PC-9 (cell line): ENCODE results near the gene CADPS2. TPM values are rescaled to one million over a fixed set of nuclear protein-coding genes. Genes with fewer than 3 reads are reported as not detected.

Experiments
- BruUV-seq: library from RNA; stranded (reverse); fragments of 400-500 nt; replicated peaks from 2 replicates; lab custom pipeline; 2021; lab: Mats Ljungman, UMichigan
- CTCF ChIA-PET: fragments of 300-600 bp; sonication (Branson Sonifier 250); formaldehyde crosslinking; loops from one replicate; lab custom pipeline; 2022; ENCODE audit warnings: antibody characterized with exemption; lab: Charles Lee
- POLR2A ChIA-PET: fragments of 300-600 bp; sonication (Branson Sonifier 250); formaldehyde crosslinking; loops from one replicate; lab custom pipeline; 2022; ENCODE audit warnings: antibody characterized with exemption; ENCODE audit not compliant: unreplicated experiment; lab: Charles Lee
- DNase-seq, 2 experiments: peaks; one replicate each; pipeline versions ENCODE4 v3.0.0 to v3.0.0-alpha.2; 2015 to 2022; ENCODE audit warnings: mixed read lengths in 1 of 2
- H2AFZ ChIP-seq: fragments of 200-600 bp; sonication (generic); 2 replicates; pipeline ENCODE4 v1.8.1; 2017; ENCODE audit warnings: antibody characterized with exemption
- H3F3A ChIP-seq: fragments of 200-600 bp; sonication (generic); 2 replicates; pipeline ENCODE4 v1.8.1; 2017; ENCODE audit warnings: antibody characterized with exemption, mild to moderate bottlenecking, low read depth; ENCODE audit not compliant: insufficient read depth
- H3K27ac ChIP-seq: fragments of 200-600 bp; sonication (generic); 2 replicates; pipeline ENCODE4 v1.6.1; 2016; ENCODE audit warnings: mixed run types
- H3K27me3 ChIP-seq: fragments of 200-600 bp; sonication (generic); 2 replicates; pipeline ENCODE4 v1.6.1; 2016; ENCODE audit warnings: low read depth, mixed run types; ENCODE audit not compliant: insufficient read depth
- H3K36me3 ChIP-seq: fragments of 200-600 bp; sonication (generic); 2 replicates; pipeline ENCODE4 v1.6.1; 2016; ENCODE audit warnings: low read depth, mixed run types
- H3K4me1 ChIP-seq: fragments of 200-600 bp; sonication (generic); replicated peaks from 2 replicates; pipeline ENCODE4 v1.6.1; 2016; ENCODE audit warnings: mixed run types; ENCODE audit not compliant: insufficient read depth
- H3K4me2 ChIP-seq: fragments of 200-600 bp; sonication (generic); 2 replicates; pipeline ENCODE4 v1.6.1; 2017; ENCODE audit warnings: mixed run types
- H3K4me3 ChIP-seq: fragments of 200-600 bp; sonication (generic); 2 replicates; pipeline ENCODE4 v1.6.1; 2016; ENCODE audit warnings: mixed run types
- H3K79me2 ChIP-seq: fragments of 200-600 bp; sonication (generic); 2 replicates; pipeline ENCODE4 v1.6.1; 2017; ENCODE audit warnings: low read depth, mixed run types
- H3K9me2 ChIP-seq: fragments of 200-600 bp; sonication (generic); 2 replicates; pipeline ENCODE4 v1.8.1; 2017; ENCODE audit warnings: mild to moderate bottlenecking; ENCODE audit not compliant: insufficient read depth
- H3K9me3 ChIP-seq: fragments of 200-600 bp; sonication (generic); 2 replicates; pipeline ENCODE4 v1.8.1; 2016; ENCODE audit warnings: low read depth; ENCODE audit not compliant: insufficient read depth
- H4K20me1 ChIP-seq: fragments of 200-600 bp; sonication (generic); 2 replicates; pipeline ENCODE4 v1.8.1; 2017; ENCODE audit not compliant: insufficient read depth
- EZH2 ChIP-seq: fragments of 200-600 bp; sonication (generic); IDR thresholded peaks from 2 replicates; pipeline ENCODE4 v1.8.0; 2017; ENCODE audit warnings: antibody characterized with exemption, low read depth
- intact Hi-C: fragments of 100-400 bp; cut with micrococcal nuclease; formaldehyde crosslinking; loops from one replicate; pipeline ENCODE4 v1.10.0; 2022; ENCODE audit not compliant: unreplicated experiment
- total RNA-seq: library from RNA; stranded (reverse); gene quantifications from 2 replicates; pipeline ENCODE4 v1.2.3, GENCODE V29; 2021
- TF ChIP-seq, protein P1 (sequence below): fragments of 200-600 bp; sonication (generic); conservative IDR thresholded peaks from 2 replicates; pipeline ENCODE4 v1.6.1; 2017; ENCODE audit warnings: mixed run types, antibody characterized with exemption, mild to moderate bottlenecking, moderate library complexity

Gene CADPS2
- total RNA-seq, 1 experiment from 2014 or later = 11.9 TPM

DNA sequence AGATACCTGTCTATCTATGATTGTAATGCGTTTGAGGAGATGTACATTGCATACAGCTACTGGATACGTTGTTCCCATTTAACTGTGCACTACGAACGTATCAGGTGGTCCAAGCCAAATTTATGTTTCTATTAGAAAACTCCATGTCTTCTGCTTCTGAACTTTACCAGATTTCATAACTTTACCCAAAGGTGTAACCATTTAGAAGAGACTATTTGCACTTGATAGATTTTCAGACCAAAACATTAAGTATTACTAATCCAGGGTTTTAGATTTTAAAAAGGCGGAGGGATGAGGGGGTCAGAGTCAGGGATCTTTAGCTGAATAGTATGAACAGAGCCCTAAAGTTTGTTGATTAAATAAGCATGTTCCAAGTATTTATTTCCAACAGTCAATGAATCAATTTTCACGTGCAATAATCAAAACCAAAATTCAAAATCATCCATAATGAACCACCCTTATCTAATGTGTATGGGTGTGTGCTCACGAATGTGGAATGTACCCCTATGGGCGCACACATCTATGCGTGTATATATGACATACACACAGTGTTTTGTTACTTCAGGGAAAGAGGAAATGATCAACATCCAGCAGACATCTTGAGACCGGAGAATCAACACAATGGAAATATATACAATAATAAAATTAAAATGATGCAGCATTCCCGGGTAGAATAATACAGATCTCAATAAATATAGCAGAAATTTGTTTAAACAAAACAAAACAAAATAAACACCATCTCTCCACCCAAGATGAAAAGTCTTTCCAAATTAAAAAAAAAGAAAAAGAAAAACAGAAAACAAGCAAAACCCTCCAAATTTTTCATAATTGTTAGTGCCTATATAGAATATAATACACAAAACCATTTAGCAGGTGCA, 585.1 kb downstream of the CADPS2 start:
- Histone ChIP-seq H2AFZ (no peak overlapping the region), H3K4me3 (no peak overlapping the region), H3K36me3 (no peaks in the 10 kb centered on the region), H3F3A (no peaks in the 10 kb centered on the region), H4K20me1 (no peaks in the 10 kb centered on the region), H3K4me1 (no peaks in the 10 kb centered on the region), H3K4me2 (no peak overlapping the region), H3K27me3 (0 out of 2 replicates have a peak, but pooled peaks cover 2% of the 10 kb centered on the region), H3K27ac (no peak overlapping the region), H3K9me3 (no peaks in the 10 kb centered on the region; the same call in 1 of the 2 replicates), H3K9me2 (no peaks in the 10 kb centered on the region), H3K79me2 (no peaks in the 10 kb centered on the region)
- no peak for TF ChIP-seq EZH2
- TF ChIP-seq, protein P1, sequence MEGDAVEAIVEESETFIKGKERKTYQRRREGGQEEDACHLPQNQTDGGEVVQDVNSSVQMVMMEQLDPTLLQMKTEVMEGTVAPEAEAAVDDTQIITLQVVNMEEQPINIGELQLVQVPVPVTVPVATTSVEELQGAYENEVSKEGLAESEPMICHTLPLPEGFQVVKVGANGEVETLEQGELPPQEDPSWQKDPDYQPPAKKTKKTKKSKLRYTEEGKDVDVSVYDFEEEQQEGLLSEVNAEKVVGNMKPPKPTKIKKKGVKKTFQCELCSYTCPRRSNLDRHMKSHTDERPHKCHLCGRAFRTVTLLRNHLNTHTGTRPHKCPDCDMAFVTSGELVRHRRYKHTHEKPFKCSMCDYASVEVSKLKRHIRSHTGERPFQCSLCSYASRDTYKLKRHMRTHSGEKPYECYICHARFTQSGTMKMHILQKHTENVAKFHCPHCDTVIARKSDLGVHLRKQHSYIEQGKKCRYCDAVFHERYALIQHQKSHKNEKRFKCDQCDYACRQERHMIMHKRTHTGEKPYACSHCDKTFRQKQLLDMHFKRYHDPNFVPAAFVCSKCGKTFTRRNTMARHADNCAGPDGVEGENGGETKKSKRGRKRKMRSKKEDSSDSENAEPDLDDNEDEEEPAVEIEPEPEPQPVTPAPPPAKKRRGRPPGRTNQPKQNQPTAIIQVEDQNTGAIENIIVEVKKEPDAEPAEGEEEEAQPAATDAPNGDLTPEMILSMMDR = no peak
- DNase-seq = no peak
- BruUV-seq = no TSS peak
- ChIA-PET CTCF (no interaction called here), POLR2A (no interaction called here)
- intact Hi-C loops = loop anchor here (10.0 kb wide), 1 partner anchor 224 kb away; no protein-coding TSS in a partner anchor

DNA sequence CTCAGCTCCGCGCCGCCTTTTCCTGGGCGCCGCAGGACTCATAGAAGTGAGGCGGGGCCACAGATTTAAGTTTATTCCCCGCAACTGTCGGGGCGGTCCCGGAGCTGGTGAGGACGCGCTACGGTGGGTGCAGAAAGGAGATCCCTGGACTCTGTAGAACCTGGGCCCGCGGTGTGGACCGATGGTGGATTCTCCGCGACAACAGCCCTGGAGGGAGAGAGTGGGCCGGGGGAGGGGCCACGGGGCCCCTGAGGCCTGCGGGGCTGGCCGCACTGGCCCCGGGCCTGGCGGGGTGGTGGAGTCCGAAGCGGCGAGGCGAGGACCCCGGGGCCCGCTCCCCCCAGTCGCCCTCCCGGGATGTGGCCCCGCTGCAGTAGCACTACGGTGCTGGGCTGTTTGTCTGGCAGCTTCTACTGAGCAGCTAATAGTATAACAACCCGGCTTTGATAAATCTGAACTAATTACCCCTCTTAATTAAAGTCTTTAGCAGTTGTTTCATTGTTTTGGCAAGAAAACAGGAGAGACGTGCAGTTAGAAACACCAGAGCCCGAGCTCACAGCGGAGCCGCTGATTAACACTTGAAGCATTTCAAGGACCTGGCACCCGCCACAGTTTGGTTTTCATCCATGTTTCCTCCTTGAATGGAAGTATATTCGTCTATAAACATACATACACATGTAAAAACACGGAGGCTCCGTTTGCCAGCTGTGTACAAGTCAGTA, 585.9 kb downstream of the CADPS2 start:
- ChIA-PET POLR2A (no interaction called here), CTCF (interaction anchor here (0.5 kb wide), 1 partner anchor 347 kb away, joined by 4 read pairs; no protein-coding TSS in a partner anchor)
- Histone ChIP-seq H3K9me2 (no peaks in the 10 kb centered on the region), H3K27ac (no peak overlapping the region), H2AFZ (no peak overlapping the region), H3K27me3 (no peaks in the 10 kb centered on the region), H3K4me2 (no peak overlapping the region), H3F3A (no peaks in the 10 kb centered on the region), H3K36me3 (no peaks in the 10 kb centered on the region), H4K20me1 (no peaks in the 10 kb centered on the region), H3K79me2 (no peaks in the 10 kb centered on the region), H3K4me1 (no peaks in the 10 kb centered on the region), H3K4me3 (no peak overlapping the region), H3K9me3 (no peaks in the 10 kb centered on the region; the same call in 1 of the 2 replicates)
- no peak for DNase-seq
- no TSS peak for BruUV-seq
- TF ChIP-seq, protein P1 = no peak
- no peak for TF ChIP-seq EZH2
- intact Hi-C loops = loop anchor here (10.0 kb wide), 1 partner anchor 224 kb away; no protein-coding TSS in a partner anchor

DNA sequence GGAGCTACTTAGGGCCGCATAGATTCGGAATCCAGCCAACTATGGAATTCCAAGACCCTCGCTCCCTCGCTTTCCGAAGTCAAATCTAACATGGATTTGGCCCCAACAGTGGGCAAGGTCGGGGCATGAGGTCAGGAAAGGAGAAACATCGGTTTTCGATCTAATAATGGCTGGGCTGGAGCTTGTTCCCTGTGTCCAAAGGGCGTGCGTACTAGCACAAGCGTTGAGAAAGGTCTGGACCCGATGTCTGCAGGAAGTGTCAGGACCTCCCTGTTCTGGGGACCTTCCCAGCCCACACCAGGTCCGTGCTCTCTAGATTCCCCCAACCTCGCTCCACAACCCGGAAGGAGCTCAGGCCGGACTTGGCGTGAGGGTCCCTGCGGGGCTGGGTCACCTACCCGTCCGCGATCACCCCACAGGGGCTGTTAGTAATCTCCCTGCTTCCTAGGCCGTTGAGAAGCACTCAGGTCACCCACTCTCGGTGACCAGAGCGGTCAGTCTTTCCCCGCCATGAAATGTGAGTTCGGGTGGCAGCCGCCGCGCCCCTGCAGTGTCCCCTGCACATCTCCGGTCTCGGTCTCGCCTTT, 586.5 kb downstream of the CADPS2 start:
- Histone ChIP-seq H4K20me1 (no peaks in the 10 kb centered on the region), H3K4me1 (no peaks in the 10 kb centered on the region), H3K27me3 (no peaks in the 10 kb centered on the region), H3K4me3 (no peak overlapping the region), H3K36me3 (no peaks in the 10 kb centered on the region), H3K9me3 (no peaks in the 10 kb centered on the region; the same call in 1 of the 2 replicates), H3K9me2 (no peaks in the 10 kb centered on the region), H3K4me2 (no peak overlapping the region), H3K27ac (no peak overlapping the region), H2AFZ (no peak overlapping the region), H3K79me2 (no peaks in the 10 kb centered on the region), H3F3A (no peaks in the 10 kb centered on the region)
- ChIA-PET CTCF (interaction anchor here (0.5 kb wide), 1 partner anchor 348 kb away, joined by 4 read pairs; no protein-coding TSS in a partner anchor), POLR2A (no interaction called here)
- no peak for TF ChIP-seq EZH2
- TF ChIP-seq, protein P1 = no peak
- no peak for DNase-seq
- BruUV-seq = no TSS peak
- intact Hi-C loops = loop anchor here (10.0 kb wide), 1 partner anchor 225 kb away; no protein-coding TSS in a partner anchor
